GM12873 (cell line): Measurements from ENCODE around the gene AVPI1.

Source experiments
- TF ChIP-seq, protein P1 (sequence below): IDR thresholded peaks from 2 replicates; pipeline ENCODE4 v1.5.1; 2012; ENCODE audit warnings: low read depth, mild to moderate bottlenecking, moderate library complexity, low read length, control low read depth; ENCODE audit not compliant: insufficient read depth; ENCODE audit errors: missing control alignments

The AVPI1 gene, protein sequence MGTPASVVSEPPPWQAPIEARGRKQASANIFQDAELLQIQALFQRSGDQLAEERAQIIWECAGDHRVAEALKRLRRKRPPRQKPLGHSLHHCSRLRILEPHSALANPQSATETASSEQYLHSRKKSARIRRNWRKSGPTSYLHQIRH

GRCh38 chr10:97686962-97687784, at the start of gene AVPI1:
AVPI1 (minus strand) TSS chr10:97687241; CDS start chr10:97679905, 7,336 bp downstream.
- TF ChIP-seq, protein P1, sequence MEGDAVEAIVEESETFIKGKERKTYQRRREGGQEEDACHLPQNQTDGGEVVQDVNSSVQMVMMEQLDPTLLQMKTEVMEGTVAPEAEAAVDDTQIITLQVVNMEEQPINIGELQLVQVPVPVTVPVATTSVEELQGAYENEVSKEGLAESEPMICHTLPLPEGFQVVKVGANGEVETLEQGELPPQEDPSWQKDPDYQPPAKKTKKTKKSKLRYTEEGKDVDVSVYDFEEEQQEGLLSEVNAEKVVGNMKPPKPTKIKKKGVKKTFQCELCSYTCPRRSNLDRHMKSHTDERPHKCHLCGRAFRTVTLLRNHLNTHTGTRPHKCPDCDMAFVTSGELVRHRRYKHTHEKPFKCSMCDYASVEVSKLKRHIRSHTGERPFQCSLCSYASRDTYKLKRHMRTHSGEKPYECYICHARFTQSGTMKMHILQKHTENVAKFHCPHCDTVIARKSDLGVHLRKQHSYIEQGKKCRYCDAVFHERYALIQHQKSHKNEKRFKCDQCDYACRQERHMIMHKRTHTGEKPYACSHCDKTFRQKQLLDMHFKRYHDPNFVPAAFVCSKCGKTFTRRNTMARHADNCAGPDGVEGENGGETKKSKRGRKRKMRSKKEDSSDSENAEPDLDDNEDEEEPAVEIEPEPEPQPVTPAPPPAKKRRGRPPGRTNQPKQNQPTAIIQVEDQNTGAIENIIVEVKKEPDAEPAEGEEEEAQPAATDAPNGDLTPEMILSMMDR = no peak

- TF ChIP-seq, protein P1 = no peak
These were observed 49.4 kb upstream of the AVPI1 start for GRCh38 chr10:97736403-97736901.

- TF ChIP-seq, protein P1 = no peak
These were observed 47.0 kb upstream of the AVPI1 start for GRCh38 chr10:97734021-97734420.

DNA sequence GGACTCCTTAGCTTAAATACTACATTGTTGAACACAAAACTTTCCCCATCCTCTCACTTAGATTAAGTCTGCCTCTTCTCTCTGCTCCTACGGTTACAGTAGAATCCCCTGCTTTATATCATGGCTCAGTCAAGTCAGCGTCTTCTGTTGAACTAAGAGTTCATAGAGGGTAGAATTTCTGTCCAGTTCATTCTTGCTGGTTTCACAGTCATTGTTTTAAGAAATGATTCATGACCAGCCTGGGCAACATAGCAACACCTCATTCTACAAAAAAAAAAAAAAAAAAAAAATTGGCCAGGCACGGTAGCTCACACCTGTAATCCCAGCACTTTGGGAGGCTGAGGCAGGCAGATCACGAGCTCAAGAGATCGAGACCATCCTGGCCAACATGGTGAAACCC, 46.2 kb upstream of the AVPI1 start:
- TF ChIP-seq, protein P1 = no peak

- TF ChIP-seq, protein P1 = no peak
These were observed 45.0 kb upstream of the AVPI1 start for GRCh38 chr10:97732052-97732359.

DNA sequence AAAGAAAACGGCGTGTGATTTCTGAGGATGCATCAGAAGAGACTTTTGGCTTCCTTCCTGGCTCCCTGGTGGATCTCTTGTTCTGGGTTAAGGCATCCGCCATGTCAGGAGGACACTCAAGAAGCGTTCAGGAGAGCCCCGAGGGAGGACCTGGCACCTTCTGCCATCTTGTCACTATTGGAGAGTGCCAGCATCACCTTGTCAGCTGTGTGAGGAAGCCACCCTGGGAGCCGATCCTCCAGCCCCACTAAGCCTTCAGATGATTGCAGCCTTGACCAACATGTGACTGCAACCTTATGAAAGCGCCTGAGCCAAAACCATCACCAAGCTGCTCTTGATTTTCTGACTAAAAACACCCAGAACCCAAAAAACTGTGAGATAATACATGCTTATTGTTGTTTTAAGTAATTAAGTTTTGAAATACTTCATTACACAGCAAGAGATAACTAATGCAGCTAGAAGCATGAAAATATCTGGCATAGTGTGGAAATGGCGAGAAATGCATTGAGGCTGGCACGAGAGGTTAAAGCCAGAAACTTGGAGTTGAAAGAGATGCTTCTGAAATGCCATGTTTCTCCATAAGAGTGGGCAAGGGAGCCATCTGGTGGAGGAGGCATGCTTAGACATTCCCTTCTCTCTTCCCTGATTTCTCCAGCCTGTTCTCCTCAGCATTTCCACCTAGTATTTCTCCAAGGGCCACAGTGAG, 44.5 kb upstream of the AVPI1 start:
- TF ChIP-seq, protein P1 = peak; percentile 90

DNA sequence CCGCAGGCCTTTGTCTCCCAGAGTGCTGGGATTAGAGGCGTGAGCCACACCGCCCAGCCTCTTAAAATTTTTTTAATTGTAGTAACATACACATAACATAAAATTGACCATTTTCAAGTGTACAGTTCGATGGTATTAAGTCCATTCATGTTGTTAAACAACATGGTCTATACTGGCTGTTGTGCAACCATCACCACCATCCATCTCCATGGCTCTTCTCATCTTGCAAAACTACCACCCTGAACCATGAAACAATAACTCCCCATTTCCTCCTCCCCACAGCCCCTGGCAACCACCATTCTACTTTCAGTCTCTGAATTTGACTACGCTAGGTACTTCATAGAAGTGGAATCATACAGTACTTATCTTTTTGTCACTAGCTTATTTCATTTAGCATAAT, 42.0 kb upstream of the AVPI1 start:
- TF ChIP-seq, protein P1 = no peak
